Panc1 (cell line): ENCODE results near the gene GADL1.

Source experiments
- CTCF ChIP-seq: fragments of 450-650 bp; IDR thresholded peaks from 2 replicates; pipeline ENCODE4 v1.5.1; 2017; ENCODE audit warnings: mild to moderate bottlenecking
- SIN3A ChIP-seq: IDR thresholded peaks from 2 replicates; pipeline ENCODE4 v1.6.1; 2012; ENCODE audit warnings: low read depth, mild to moderate bottlenecking, low read length, moderate library complexity, borderline replicate concordance; ENCODE audit not compliant: insufficient read depth

- no peak for TF ChIP-seq SIN3A
- no peak for TF ChIP-seq CTCF
Observed at GRCh38 chr3:30795176-30795575, 99.3 kb downstream of the GADL1 start.
